ENCODE measurements around the gene HTR4. TPM values are rescaled to one million over a fixed set of nuclear protein-coding genes. Genes with fewer than 3 reads are reported as not detected.
A peak's percentile ranks its signal among the peaks of the same experiment; 100 is the strongest.

HTR4 gene
- total RNA-seq, 1 donor from 2014 or later: 0.27 TPM

- Mint-ChIP-seq H3K27me3 (ENCODE audit: low read depth) (no peaks in the 10 kb centered on the region), H3K4me3 (no peak overlapping the region), H3K36me3 (no peaks in the 10 kb centered on the region), H3K4me1 (peaks cover 38% of the 10 kb centered on the region), H3K9me3 (no peaks in the 10 kb centered on the region), H3K27ac (peak overlapping the region; percentile 10)
- no peak for TF ChIP-seq CTCF (IDR thresholded peaks at IDR 0.05; ENCODE audit: unreplicated experiment)
- no peak for DNase-seq (ENCODE audit: low spot score in 2 of 2, unreplicated experiment in 2 of 2)
Measured at GRCh38 chr5:148623101-148623500, 31.2 kb downstream of the HTR4 start.

GRCh38 chr5:148620696-148621095 lies 33.6 kb downstream of the HTR4 start:
- H3K27me3 Mint-ChIP-seq (ENCODE audit: low read depth): no peaks in the 10 kb centered on the region
- H3K27ac Mint-ChIP-seq: no peak overlapping the region
- no peak for TF ChIP-seq CTCF (IDR thresholded peaks at IDR 0.05; ENCODE audit: unreplicated experiment)
- H3K36me3 Mint-ChIP-seq: no peaks in the 10 kb centered on the region
- no peaks in the 10 kb centered on the region for H3K9me3 Mint-ChIP-seq
- H3K4me1 Mint-ChIP-seq: peaks cover 24% of the 10 kb centered on the region
- no peak overlapping the region for H3K4me3 Mint-ChIP-seq
- no peak for DNase-seq (ENCODE audit: low spot score in 2 of 2, unreplicated experiment in 2 of 2)

GRCh38 chr5:148620091-148620490 lies 34.2 kb downstream of the HTR4 start:
- H3K4me3 Mint-ChIP-seq: no peak overlapping the region
- H3K27me3 Mint-ChIP-seq (ENCODE audit: low read depth): no peaks in the 10 kb centered on the region
- no peak overlapping the region for H3K27ac Mint-ChIP-seq
- TF ChIP-seq CTCF (IDR thresholded peaks at IDR 0.05; ENCODE audit: unreplicated experiment): no peak
- no peak for DNase-seq (ENCODE audit: low spot score in 2 of 2, unreplicated experiment in 2 of 2)
- no peaks in the 10 kb centered on the region for H3K9me3 Mint-ChIP-seq
- H3K36me3 Mint-ChIP-seq: no peaks in the 10 kb centered on the region
- peaks cover 24% of the 10 kb centered on the region for H3K4me1 Mint-ChIP-seq

- Mint-ChIP-seq H3K27me3 (ENCODE audit: low read depth) (no peaks in the 10 kb centered on the region), H3K4me1 (peaks cover 20% of the 10 kb centered on the region), H3K36me3 (no peaks in the 10 kb centered on the region), H3K9me3 (no peaks in the 10 kb centered on the region), H3K27ac (no peak overlapping the region), H3K4me3 (no peak overlapping the region)
- DNase-seq (ENCODE audit: low spot score in 2 of 2, unreplicated experiment in 2 of 2): no peak
- no peak for TF ChIP-seq CTCF (IDR thresholded peaks at IDR 0.05; ENCODE audit: unreplicated experiment)
Measured at GRCh38 chr5:148619484-148619883, 34.8 kb downstream of the HTR4 start.

- Mint-ChIP-seq H3K27me3 (ENCODE audit: low read depth) (no peaks in the 10 kb centered on the region), H3K27ac (no peak overlapping the region), H3K4me1 (peaks cover 5% of the 10 kb centered on the region), H3K36me3 (no peaks in the 10 kb centered on the region), H3K9me3 (no peaks in the 10 kb centered on the region), H3K4me3 (no peak overlapping the region)
- no peak for DNase-seq (ENCODE audit: low spot score in 2 of 2, unreplicated experiment in 2 of 2)
- TF ChIP-seq CTCF (IDR thresholded peaks at IDR 0.05; ENCODE audit: unreplicated experiment): no peak
Measured at GRCh38 chr5:148615644-148616275, 38.6 kb downstream of the HTR4 start.

GRCh38 chr5:148607406-148607805 lies 46.9 kb downstream of the HTR4 start:
- H3K27ac Mint-ChIP-seq: no peak overlapping the region
- no peak for TF ChIP-seq CTCF (IDR thresholded peaks at IDR 0.05; ENCODE audit: unreplicated experiment)
- H3K36me3 Mint-ChIP-seq: no peaks in the 10 kb centered on the region
- no peak overlapping the region for H3K4me3 Mint-ChIP-seq
- H3K4me1 Mint-ChIP-seq: no peaks in the 10 kb centered on the region
- H3K9me3 Mint-ChIP-seq: peaks cover 3% of the 10 kb centered on the region
- no peak for DNase-seq (ENCODE audit: low spot score in 2 of 2, unreplicated experiment in 2 of 2)
- H3K27me3 Mint-ChIP-seq (ENCODE audit: low read depth): no peaks in the 10 kb centered on the region
